K562 (cell line): Measurements from ENCODE around the gene C21orf58. TPM values are rescaled to one million over a fixed set of nuclear protein-coding genes. Genes with fewer than 3 reads are reported as not detected.

Source experiments
- ATAC-seq: fragments of 200-7000 bp; cut with Tn5 transposase; 3 replicates; pipeline ENCODE4 v1.9.1; 2020; ENCODE audit warnings: moderate library complexity
- BruUV-seq: library from RNA; stranded (reverse); fragments of 400-500 nt; replicated peaks from 2 replicates; lab custom pipeline; 2021; lab: Mats Ljungman, UMichigan
- CTCF ChIA-PET: fragments of 300-600 bp; formaldehyde crosslinking; extraction: SDS; loops from one replicate; lab custom pipeline; 2021; ENCODE audit warnings: low intra/inter-chr PET ratio; lab: Yijun Ruan, JAX
- POLR2A ChIA-PET: fragments of 300-600, 350-650 bp; sonication (Branson Sonifier 250); formaldehyde crosslinking; extraction: SDS; loops from one replicate; lab custom pipeline; 2021; ENCODE audit warnings: antibody characterized with exemption, inconsistent platforms; lab: Yijun Ruan, JAX
- DNase-seq, 4 experiments: peaks; one replicate each; pipeline versions ENCODE4 v3.0.0 to v3.0.0-alpha.2; 2011 to 2018; ENCODE audit warnings: low spot score in 3 of 4, mixed read lengths in 3 of 4; ENCODE audit errors: extremely low read depth in 1 of 4
- FAIRE-seq: peaks from 2 replicates; lab custom pipeline; 2011; peaks lifted over from hg19 to GRCh38; lab: Jason Lieb, UNC
- H2AFZ ChIP-seq: 2 replicates; pipeline ENCODE4 v1.6.0; 2011; ENCODE audit warnings: low read depth, low read length, control low read depth, inconsistent platforms
- H3K27ac ChIP-seq: fragments of 200-600 bp; 3 replicates; pipeline ENCODE4 v1.8.0; 2011; ENCODE audit warnings: low read depth, mild to moderate bottlenecking, control low read depth, inconsistent platforms, low read length, moderate library complexity, mixed read lengths; ENCODE audit errors: extremely low read depth
- H3K27me3 ChIP-seq, 2 experiments: fragments of 300-600 bp in 1 of 2; 2 replicates in 1 of 2; 3 replicates in 1 of 2; pipeline versions ENCODE4 v1.6.0 to v1.8.0; 2011; ENCODE audit warnings: inconsistent platforms in 2 of 2, low read length in 2 of 2, mild to moderate bottlenecking in 1 of 2, mixed read lengths in 1 of 2, moderate library complexity in 1 of 2; ENCODE audit not compliant: control insufficient read depth in 2 of 2, insufficient read depth in 2 of 2
- H3K36me3 ChIP-seq: fragments of 300-600 bp; 3 replicates; pipeline ENCODE4 v1.8.0; 2011; ENCODE audit warnings: mild to moderate bottlenecking, low read length, inconsistent platforms; ENCODE audit not compliant: control insufficient read depth, insufficient read depth
- H3K4me1 ChIP-seq, 2 experiments: fragments of 200-600 bp in 1 of 2; replicated peaks in 1 of 2; 2 replicates in 1 of 2; 3 replicates in 1 of 2; pipeline versions ENCODE4 v1.5.1 to v1.8.0; 2011; ENCODE audit warnings: inconsistent platforms in 2 of 2, low read length in 2 of 2, mild to moderate bottlenecking in 1 of 2, mixed read lengths in 1 of 2, moderate library complexity in 1 of 2; ENCODE audit not compliant: control insufficient read depth in 2 of 2, insufficient read depth in 2 of 2
- H3K4me2 ChIP-seq: 2 replicates; pipeline ENCODE4 v1.6.1; 2011; ENCODE audit warnings: low read length, control low read depth, inconsistent platforms, mixed read lengths; ENCODE audit not compliant: insufficient read depth
- H3K4me3 ChIP-seq: fragments of 200-600 bp; sonication (generic), shearing (Covaris generic); 2 replicates; pipeline ENCODE4 v1.5.1; 2016; ENCODE audit warnings: control low read depth, inconsistent platforms
- H3K79me2 ChIP-seq: fragments of 200-600 bp; 3 replicates; pipeline ENCODE4 v1.8.0; 2011; ENCODE audit warnings: low read length, inconsistent platforms; ENCODE audit not compliant: control insufficient read depth, insufficient read depth
- H3K9ac ChIP-seq, 2 experiments: 2 replicates each; pipeline versions ENCODE4 v1.6.0 to v1.6.1; 2011; ENCODE audit warnings: low read depth in 2 of 2, low read length in 2 of 2, control low read depth in 1 of 2, inconsistent platforms in 1 of 2, mild to moderate bottlenecking in 1 of 2, mixed read lengths in 1 of 2; ENCODE audit not compliant: insufficient read depth in 1 of 2
- H3K9me1 ChIP-seq: one replicate; pipeline ENCODE4 v1.6.0; 2011; ENCODE audit warnings: inconsistent platforms, mild to moderate bottlenecking, low read length, moderate library complexity; ENCODE audit not compliant: control insufficient read depth, insufficient read depth
- H3K9me3 ChIP-seq: replicated peaks from 2 replicates; pipeline ENCODE4 v1.5.1; 2011; ENCODE audit warnings: low read depth, low read length, inconsistent platforms; ENCODE audit not compliant: control insufficient read depth, insufficient read depth
- H4K20me1 ChIP-seq: replicated peaks from 2 replicates; pipeline ENCODE4 v1.6.1; 2011; ENCODE audit warnings: low read length, inconsistent platforms, mixed read lengths; ENCODE audit not compliant: control insufficient read depth, insufficient read depth
- CGGBP1 ChIP-seq: fragments of 250-450 bp; sonication (Bioruptor Pico); IDR thresholded peaks from 2 replicates; pipeline ENCODE4 v1.9.0; 2021; ENCODE audit warnings: mild to moderate bottlenecking
- HDAC6 ChIP-seq: IDR thresholded peaks from 2 replicates; pipeline ENCODE4 v1.6.1; 2012; ENCODE audit warnings: low read depth, mild to moderate bottlenecking, control low read depth, inconsistent platforms, low read length, moderate library complexity
- KDM5B ChIP-seq: fragments of 200-600 bp; sonication (generic); IDR thresholded peaks from 2 replicates; pipeline ENCODE4 v1.6.1; 2012; ENCODE audit warnings: low read depth, mild to moderate bottlenecking, moderate library complexity, low read length, control low read depth, inconsistent platforms; ENCODE audit not compliant: insufficient replicate concordance
- MYNN ChIP-seq, 2 experiments: sonication (generic); formaldehyde crosslinking in 1 of 2; IDR thresholded peaks; 2 replicates each; pipeline versions ENCODE4 v1.5.0 to v1.6.1; 2016 to 2020; ENCODE audit warnings: antibody characterized with exemption in 1 of 2, missing genetic modification reagents in 1 of 2
- POLR2A ChIP-seq: fragments of 450-650 bp; conservative IDR thresholded peaks from 2 replicates; pipeline ENCODE4 v1.6.1; 2016
- POLR2AphosphoS2 ChIP-seq: IDR thresholded peaks from 2 replicates; pipeline ENCODE4 v1.6.1; 2012; ENCODE audit warnings: low read length, improper control_type of control experiment
- TFE3 ChIP-seq: fragments of 450-650 bp; formaldehyde crosslinking; IDR thresholded peaks from 2 replicates; pipeline ENCODE4 v1.4.0; 2020; ENCODE audit warnings: mild to moderate bottlenecking, mixed read lengths
- WGBS: fragments of 100-300 bp; shearing (Covaris generic); methylation state at CpG from one replicate; pipeline ENCODE4 v1.1.6; 2016; ENCODE audit warnings: low coverage, mixed read lengths; ENCODE audit not compliant: insufficient coverage; ENCODE audit errors: missing lambda C conversion rate; 5-methylcytosine and 5-hydroxymethylcytosine counted together
- in situ Hi-C: fragments of 300-500 bp; cut with MboI; formaldehyde crosslinking; loops from 4 replicates; pipeline ENCODE4 v1.15.0; 2018; ENCODE audit warnings: inconsistent platforms, mixed read lengths
- intact Hi-C: fragments of 100-400 bp; cut with micrococcal nuclease; formaldehyde crosslinking; loops from 2 replicates; pipeline ENCODE4 v1.14.2; 2022
- polyA plus RNA-seq, 8 experiments: library from polyadenylated mRNA; depleted of rRNA in 4 of 8; stranded (reverse) in 5 of 8; unstranded in 3 of 8; fragments of >200 nt; fragmentation: Nextera tagmentation in 2 of 8; fragmentation: Illumina TruSeq in 1 of 8; extraction: Ambion mirVana in 2 of 8; extraction: Trizol in 1 of 8; gene quantifications; 2 replicates each; pipeline versions ENCODE4 v1.2.1 to v1.2.3, GENCODE V29; 2011 to 2014; ENCODE audit warnings: inconsistent platforms in 1 of 8, missing spikeins in 1 of 8
- total RNA-seq, 7 experiments: library from RNA; depleted of rRNA in 6 of 7; stranded (reverse); fragments of >200 nt in 6 of 7; fragmentation: Illumina TruSeq in 2 of 7; extraction: Trizol in 2 of 7; gene quantifications; 2 replicates each; pipeline versions ENCODE4 v1.2.1 to v1.2.3, GENCODE V29; 2011 to 2021; ENCODE audit warnings: low replicate concordance in 1 of 7

Gene C21orf58
- total and polyA plus RNA-seq, 9 of the 15 experiments (the other 6 are each of a cell fraction or from before 2014, with no cell fraction given), result 1.2 to 30.5 (median 12.4) TPM

- TF ChIP-seq TFE3 (CRISPR knock-in tag), result peak; percentile 90
- no peak for TF ChIP-seq CGGBP1
- 0 out of 2 replicates have a peak, but pooled peaks have one; percentile 15 for TF ChIP-seq MYNN (IDR thresholded peaks at IDR 0.05)
- TF ChIP-seq MYNN (CRISPR knock-in tag; IDR thresholded peaks at IDR 0.05), result no peak
Measured at GRCh38 chr21:46319186-46319585, 4.5 kb downstream of the C21orf58 start (continued).

GRCh38 chr21:46318464-46318845 lies 5.2 kb downstream of the C21orf58 start:
- H3K36me3 ChIP-seq, result peaks cover 60% of the 10 kb centered on the region
- H3K4me1 ChIP-seq, result peaks cover 27 to 62% of the 10 kb centered on the region in 2 experiments; a peak in 4 of 5 replicates
- H3K27ac ChIP-seq, result no peak overlapping the region
- intact Hi-C loops, result no loop called here
- peaks cover 46% of the 10 kb centered on the region for H3K79me2 ChIP-seq
- H3K9me1 ChIP-seq, result no peaks in the 10 kb centered on the region
- no peak overlapping the region for H3K4me3 ChIP-seq
- ATAC-seq, result no peak
- no peak overlapping the region for H2AFZ ChIP-seq
- no peak overlapping the region for H3K4me2 ChIP-seq
- no peak for DNase-seq
- peaks cover 28% of the 10 kb centered on the region for H4K20me1 ChIP-seq
- H3K9me3 ChIP-seq, result no peaks in the 10 kb centered on the region
- in situ Hi-C loops, result no loop called here
- CTCF ChIA-PET, result no interaction called here
- 100% methylated on average over 2 of the region's 4 CpGs for WGBS
- no peak for TF ChIP-seq HDAC6
- TF ChIP-seq POLR2AphosphoS2, result 0 out of 2 replicates have a peak, but pooled peaks have one; percentile 22
- TF ChIP-seq POLR2A, result peak; percentile 33; the same call in 1 of the 2 replicates
- peak; percentile 52 for TF ChIP-seq KDM5B
- TF ChIP-seq, all 486 proteins: peak for 3
- Histone ChIP-seq H3K9ac (peak overlapping the region in 1 of 2 experiments; percentile 57; a peak in 2 of 4 replicates), H3K27me3 (no peaks in the 10 kb centered on the region)
- no peak for FAIRE-seq
- POLR2A ChIA-PET, result interaction anchor here (1.2 to 2.5 kb wide), 2 partner anchors 17 to 144 kb away, joined by 4 to 9 read pairs; no protein-coding TSS in a partner anchor
- BruUV-seq, result no TSS peak
